Measurements from ENCODE around the gene SPEG. TPM values are rescaled to one million over a fixed set of nuclear protein-coding genes. Genes with fewer than 3 reads are reported as not detected.

The SPEG gene
- total RNA-seq, 1 experiment from 2014 or later = 2.5 TPM

DNA sequence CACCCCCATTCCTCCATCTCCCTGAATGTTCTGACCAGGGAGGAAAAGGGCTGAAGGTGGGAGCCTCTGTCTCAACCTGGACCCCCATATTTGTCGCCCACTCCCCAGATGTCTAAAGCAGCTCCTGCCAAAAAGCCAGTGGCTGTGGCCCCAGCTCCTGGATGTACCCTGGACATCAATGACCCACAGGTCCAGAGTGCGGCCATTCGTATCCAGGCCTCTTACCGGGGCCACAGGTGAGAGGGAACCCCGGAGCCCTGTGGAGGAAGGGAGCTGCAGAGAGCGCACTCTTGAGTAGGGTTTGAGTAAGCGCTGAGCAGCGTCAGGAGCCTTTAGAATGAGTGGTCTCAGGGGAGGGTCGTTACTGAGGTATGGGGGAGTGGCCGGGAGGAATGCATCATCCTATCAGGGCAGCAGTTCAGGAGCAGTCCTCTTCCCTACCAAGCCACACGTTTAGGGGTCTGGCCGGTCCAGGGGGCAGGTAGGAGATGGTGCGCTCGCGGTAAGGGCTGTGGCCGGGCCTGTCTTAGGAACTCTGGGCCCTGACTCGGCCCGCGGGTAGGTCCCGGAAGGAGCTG is 61.7 kb downstream of the SPEG start:
- DNase-seq (ENCODE audit: low spot score) = no peak

DNA sequence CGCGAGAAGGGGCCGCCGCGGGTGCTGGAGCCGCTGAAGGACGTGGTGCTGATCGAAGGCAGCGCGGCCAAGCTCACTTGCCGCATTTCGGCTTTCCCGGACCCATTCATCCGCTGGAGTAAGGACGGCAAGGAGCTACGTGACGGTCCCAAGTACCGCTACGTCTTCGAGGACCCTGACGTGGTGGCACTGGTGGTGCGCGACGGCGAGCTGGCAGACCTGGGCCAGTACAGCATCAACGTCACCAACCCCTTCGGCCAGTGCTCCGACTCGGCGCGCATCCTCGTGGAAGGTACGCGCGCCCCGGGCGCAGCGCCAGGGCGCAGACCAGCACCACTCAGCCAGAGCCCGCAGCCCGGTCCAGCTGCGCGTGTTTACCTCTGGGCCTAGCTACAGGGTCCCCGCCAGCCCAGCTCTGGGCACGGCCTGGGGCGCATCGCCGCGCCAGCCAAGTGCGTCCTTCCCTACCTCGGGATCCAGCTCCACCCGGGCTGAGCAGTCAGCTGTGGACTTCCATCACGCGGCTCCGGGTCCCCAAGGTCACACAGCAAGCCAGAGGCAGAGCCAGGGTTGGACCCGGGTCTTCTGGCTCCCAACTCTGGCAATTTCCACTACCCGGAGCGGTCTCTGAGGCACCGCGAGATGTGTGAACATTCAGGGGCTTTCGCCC is 62.3 kb downstream of the SPEG start:
- no peak for DNase-seq (ENCODE audit: low spot score)

DNA sequence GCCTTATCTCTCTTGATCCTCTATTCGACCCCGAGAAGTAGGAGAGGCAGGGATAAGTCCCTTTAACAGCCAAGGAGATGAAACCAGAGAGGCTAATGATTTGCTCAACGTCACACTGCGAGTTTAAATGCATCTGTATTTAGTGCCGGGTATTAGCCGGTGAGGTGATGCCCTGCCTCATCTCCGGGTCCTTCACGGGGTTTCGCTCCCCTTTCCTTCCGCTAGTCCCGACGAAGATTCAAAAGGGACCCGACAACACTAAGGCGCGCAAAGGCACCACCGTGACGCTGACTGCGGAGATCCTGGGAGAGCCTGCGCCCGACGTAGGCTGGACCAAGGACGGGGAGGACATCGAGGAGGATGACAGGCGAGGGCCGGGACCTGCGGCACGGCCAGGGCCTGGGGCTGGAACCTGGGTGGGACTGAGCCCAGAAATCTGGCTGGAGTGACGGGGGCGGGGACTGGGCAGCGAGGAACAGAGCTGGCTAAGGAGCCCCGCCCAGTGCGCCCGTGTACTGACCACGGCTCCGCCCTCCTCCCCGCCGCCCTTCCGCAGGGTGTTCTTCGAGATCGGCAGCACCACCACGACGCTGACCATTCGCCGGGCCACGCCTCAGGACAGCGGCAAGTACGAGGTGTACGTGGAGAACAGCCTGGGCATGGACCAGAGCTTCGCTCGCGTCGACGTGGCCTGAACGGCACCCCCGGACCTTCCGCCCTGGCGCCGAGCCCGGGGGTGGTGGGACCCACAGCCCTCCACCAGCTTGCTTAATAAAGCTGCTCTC is 63.0 kb downstream of the SPEG start:
- peak; percentile 72 for DNase-seq (ENCODE audit: low spot score)

DNA sequence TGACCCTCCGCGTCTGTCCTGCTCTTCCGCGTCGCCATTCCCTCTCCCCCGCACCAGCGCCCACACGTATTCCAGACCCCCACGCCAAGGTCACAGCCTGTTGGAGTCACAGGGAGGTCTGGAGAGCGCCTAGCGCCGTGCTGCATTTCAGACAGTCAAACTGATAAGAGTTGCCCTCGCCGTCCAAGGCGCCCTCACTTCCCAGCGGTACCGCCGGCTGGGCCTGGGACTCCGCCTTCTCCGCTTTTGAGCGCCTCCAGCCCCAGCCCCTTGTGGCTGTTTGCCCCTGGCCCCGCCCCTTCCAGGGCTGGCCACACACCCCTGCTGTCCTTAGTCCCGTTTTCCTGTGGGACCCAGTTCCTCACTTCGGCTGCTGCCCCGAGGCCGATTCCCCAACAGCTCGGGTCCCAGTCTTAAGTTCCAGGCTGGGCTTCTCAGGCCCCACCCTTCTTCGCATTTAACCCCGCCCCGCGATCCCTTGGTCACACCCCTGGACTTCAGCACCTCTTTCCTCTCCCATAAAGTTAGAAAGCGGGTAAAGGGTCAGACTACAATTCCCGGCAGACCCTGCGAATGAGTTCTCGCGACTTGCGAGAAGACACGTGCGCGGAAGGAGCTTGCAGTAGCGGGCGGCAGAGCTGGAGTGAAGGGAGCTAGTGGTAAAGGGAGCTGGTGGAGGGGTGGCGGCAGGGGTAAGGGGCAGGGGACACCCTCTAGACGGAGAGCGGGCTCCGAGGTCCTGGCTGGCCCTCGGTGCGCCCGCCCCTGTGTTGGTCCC is 63.8 kb downstream of the SPEG start, which contains the start of gene GMPPA:
GMPPA (plus strand) TSS at position 612 of the 778 bp plus-strand sequence. CDS start 1,085 bp downstream, outside the sequence.
- DNase-seq (ENCODE audit: low spot score) = peak; percentile 97

DNA sequence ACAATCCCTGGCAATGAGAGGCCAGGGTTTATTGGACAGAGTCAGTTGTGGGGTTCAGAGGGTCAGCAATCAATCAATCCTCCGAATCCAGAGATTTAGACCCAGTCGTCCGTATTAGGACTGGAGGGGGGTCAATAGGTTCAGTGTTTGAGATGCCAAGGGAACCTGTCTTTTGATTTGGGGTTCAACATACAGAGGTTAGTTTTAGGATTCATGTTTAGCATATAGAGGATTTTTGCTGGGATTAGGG is 64.3 kb downstream of the SPEG start:
- no peak for DNase-seq (ENCODE audit: low spot score)

DNA sequence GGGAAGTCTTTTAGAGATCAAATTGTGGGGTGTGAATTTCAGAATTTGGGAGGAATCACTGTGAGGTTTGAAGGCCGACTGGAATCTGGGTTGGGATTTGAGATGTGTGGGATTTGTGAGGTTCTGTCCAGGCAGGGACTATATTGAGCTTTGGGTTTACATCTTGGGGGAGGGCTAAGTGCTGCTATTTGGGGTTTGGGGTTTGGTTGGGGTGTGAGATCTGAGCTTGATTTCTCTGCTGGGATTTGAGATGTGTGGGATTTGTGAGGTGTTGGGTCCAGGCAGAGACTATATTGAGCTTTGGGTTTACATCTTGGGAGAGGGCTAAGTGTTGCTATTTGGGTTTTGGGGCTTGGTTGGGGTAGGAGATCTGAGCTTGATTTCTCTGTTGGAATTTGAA is 64.9 kb downstream of the SPEG start:
- DNase-seq (ENCODE audit: low spot score) = no peak

DNA sequence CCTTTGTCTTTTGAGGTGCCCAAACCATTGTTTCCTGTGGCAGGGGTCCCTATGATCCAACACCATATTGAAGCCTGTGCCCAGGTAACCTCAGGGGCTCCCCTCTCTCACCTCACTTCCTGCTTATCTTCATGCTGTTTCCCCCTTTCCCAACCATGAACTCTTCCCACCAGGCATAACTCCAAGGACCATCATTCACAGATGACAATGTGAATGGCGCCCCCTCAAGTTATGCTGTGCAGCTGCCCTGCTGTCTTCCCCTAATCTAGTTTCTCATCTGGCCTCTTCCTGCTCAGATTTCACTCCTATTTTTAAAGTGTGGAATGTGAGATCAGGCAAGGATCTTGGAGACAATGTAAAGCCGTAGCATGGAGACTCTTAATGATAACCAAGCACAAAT is 65.5 kb downstream of the SPEG start:
- peak; percentile 21 for DNase-seq (ENCODE audit: low spot score)

DNA sequence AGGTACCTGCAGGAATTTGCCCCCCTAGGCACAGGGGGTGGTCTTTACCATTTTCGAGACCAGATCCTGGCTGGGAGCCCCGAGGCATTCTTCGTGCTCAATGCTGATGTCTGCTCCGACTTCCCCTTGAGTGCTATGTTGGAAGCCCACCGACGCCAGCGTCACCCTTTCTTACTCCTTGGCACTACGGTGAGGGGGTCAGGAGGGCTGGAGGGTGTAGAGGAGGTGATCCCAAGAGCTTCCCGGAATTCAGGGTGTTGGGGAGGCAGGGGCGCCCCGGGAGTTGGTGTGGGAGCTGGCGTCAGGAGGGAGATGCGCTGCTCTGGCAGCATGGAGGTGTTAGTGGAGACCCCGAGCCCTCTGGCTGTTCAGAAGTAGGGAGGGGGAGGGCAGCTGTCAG is 67.2 kb downstream of the SPEG start:
- no peak for DNase-seq (ENCODE audit: low spot score)

DNA sequence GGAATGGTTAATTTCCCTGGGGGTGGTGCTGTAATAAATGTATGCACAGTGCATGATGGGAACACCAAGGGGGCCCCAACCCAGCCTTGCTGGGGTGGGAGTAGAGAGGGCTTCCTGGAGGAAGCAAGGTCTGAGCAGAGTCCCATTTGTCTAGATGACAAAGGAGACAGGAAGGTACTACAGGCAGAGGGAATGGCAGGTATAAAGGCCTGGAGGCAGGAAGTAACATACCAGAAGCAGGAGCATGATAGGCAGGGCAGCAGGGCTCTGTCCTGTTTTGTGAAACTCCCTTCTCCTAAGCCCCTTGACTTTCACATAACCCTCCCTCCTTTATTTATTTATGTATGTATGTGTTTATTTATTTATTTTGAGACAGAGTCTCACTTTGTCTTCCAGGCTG is 68.0 kb downstream of the SPEG start:
- DNase-seq (ENCODE audit: low spot score) = no peak

DNA sequence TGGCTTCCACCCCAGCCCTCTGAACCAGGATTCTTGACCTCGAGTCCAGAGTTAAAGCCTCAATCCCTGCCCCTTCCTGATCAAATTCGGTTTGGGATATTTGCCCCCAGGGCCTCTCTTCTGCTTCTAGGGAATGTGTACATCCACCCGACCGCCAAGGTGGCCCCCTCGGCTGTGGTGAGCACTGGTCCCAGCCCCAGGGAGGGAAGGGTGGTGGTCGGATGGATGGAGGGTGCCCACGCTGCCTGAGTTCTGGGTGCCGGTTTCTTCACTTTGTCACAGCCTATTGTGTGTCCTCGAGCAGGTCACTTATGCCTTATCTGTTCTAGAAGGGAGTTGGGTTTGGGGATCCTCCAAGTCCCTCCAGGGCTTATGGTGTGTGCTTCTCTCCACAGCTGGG is 70.9 kb downstream of the SPEG start:
- no peak for DNase-seq (ENCODE audit: low spot score)

DNA sequence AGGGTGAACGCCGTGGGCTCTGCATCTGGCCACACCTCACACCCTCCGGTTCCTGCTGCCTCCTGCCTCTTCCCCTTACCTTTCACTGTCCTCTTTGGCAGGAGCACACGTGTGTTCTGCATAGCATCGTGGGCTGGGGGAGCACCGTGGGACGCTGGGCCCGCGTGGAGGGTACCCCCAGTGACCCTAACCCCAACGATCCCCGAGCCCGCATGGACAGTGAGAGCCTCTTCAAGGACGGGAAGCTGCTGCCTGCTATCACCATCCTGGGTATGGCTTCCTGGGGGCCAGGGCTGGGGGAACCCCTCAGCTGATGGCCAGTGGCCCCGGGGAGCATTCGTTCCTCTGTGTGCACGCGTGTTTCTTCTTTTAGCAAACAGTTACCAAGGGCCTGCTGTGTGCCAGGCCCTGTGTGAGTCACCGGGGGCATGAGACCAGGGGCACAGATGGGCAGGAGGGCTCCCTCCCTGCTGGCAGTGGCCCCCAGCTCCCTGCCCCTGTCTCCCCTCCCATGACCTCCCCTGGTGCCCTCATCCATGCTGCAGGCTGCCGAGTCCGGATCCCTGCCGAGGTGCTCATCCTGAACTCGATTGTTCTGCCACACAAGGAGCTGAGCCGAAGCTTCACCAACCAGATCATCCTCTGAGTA is 71.6 kb downstream of the SPEG start:
- no peak for DNase-seq (ENCODE audit: low spot score)

DNA sequence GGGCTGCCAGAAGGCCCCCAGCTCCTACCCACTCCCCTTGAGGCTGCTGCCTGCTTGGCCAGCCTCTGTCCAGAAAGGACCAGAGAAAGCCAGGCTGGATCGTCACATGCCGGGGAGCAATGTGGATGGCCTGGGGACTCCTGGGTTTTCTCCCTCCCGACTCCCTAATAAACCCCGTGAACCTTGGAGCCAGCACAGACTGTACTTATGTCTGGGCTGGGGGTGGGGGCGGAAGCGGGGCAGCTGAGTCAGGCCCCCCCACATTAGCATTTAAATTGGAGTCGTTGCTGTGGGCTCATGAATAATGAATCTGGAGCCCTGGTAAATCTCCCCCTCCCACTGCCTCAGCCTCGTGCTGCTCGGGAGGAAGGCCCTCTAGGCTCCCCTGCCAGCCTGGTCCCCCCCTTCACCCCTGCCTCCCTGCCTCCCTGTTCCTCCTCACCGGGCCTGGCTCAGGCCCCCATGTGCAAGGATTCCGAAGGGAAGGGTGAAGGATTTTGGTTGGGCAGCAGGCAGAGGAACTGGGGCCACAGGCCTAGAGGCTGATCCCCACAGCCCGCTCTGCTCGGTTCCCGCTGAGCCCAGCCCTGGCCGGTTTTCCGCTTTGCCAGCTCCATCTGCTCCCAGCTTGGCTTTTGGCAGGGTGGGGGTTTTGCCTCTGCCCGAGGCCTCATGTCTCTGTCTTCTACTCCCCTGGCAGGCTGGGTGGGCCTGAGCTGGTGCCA is 72.3 kb downstream of the SPEG start:
- DNase-seq (ENCODE audit: low spot score) = no peak

DNA sequence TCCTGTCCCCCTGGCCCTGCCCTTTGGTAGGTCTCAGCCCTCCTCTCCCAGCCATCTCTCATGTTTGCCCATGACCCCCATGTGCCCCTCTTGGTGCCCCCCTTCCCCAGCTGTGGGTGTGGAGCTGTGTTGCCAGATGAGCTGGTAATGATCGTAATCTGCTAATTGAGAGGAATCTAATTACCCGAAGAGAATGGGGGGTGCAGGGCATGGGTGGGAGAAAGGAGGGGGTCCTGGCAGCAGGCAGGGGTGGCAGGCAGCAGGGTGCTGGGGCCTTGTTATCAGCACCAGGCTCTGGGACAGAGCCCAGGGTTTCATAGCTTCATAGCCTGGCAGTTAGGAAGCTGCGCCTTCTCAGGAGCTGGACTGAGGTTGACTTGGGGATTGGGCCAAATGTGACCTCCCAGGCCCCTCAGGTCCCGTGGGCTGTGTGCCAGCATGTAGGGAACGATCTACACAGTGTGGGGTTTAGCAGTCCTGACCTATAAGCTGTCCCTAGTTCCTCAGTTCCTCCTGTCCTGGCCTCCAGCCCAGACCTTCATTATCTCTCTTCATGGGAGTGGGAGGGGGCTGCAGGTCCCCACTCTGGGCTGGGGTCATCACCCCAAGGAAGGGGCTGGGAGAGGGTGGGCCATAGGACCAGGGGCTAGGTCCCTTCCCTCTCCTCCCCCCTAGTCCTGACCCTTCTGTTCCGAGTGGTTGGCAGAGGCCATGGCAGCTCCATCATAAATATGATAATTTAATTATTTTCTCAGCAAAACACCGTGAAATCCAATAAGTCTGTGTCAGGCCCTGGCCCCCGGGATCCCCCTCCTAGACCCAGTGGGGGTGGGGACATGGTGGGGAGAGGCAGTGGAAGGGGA is 73.2 kb downstream of the SPEG start:
- DNase-seq (ENCODE audit: low spot score) = no peak

DNA sequence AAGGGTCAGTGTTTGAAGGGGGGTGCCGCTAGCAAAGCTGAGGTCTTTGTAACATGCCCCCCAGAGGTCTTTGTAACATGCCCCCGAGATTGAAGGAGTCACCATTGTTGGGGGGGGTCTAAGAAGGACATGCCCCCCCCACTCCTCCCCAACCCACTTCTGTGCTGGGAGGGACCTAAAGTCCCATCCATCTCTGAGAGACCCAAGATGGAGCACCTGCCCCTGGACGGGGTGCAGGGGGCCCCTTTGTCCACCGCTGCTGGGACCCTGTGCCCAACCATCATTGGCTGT is 73.7 kb downstream of the SPEG start:
- no peak for DNase-seq (ENCODE audit: low spot score)

DNA sequence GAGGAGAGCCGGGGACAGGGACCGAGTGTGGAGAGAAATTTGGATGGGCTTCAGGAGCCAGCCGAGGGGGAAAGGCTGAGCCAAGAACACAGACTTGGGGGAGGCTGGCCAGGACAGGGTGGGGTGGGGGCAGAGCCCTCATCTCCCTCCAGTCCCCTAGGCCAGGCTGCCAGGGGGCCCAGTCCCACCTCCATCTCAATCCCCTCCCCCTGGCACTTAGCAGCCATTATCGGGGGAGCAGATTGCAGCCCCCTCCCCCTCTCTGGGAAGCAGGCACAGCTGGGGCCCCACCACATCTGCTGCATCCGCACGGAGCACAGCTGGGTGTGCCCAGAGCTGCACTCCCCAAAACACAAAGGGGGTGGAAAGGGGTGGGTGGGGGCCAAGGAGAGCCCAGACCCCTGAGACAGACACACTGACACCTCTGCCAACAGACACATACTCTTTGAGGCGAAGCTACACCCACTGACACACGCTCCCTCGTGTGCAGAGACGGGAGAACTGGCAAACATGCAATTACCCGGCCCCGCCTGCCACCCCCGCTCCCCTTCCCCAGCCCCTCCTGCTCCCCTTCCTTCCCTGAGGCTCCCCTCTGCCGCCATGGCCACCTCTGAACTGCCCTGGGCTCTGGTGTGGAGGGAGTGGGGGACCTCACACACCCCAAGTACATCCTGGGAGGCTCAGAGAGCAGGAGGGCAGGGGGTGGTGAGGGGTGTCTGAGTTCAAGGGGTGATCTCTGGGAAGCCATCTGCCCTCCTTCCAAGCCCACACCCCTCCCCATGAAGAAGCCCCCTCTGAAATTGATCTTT is 74.5 kb downstream of the SPEG start:
- no peak for DNase-seq (ENCODE audit: low spot score)

DNA sequence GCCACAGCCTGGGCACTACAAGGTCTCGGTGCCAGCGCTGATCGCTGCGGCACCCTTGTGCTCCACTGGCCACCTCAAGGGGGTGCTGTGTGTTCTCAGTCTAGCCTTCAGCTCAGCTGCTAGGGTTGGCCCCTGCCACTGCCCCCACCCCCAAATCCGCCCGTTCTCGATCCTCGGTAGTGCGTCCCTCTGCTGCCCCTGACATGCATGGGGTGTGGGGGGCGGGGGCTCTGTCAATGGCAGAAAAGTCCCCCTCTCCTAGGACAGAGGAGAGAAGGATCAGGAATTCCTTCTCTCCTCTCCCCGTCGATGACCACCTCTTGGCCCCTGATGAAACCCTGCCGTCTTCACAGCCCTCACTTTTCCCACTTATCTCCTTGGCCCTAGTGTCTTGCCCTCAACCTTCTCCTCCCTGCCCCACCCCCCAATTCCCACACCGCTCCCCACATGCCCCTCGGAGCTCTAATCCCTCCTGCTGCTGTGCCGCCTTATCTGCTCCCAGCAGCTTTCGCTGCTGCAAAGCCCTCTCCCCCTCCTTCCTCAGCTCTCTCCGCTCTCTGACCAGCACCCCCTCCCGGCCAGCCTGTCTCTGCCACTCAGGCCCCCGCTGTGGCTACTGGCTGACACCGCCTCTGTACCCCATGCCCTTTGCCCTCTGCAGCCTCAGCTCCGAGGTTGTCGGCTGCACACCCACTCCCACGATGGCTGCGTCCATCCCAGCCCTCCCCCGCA is 75.3 kb downstream of the SPEG start:
- DNase-seq (ENCODE audit: low spot score) = peak; percentile 31

DNA sequence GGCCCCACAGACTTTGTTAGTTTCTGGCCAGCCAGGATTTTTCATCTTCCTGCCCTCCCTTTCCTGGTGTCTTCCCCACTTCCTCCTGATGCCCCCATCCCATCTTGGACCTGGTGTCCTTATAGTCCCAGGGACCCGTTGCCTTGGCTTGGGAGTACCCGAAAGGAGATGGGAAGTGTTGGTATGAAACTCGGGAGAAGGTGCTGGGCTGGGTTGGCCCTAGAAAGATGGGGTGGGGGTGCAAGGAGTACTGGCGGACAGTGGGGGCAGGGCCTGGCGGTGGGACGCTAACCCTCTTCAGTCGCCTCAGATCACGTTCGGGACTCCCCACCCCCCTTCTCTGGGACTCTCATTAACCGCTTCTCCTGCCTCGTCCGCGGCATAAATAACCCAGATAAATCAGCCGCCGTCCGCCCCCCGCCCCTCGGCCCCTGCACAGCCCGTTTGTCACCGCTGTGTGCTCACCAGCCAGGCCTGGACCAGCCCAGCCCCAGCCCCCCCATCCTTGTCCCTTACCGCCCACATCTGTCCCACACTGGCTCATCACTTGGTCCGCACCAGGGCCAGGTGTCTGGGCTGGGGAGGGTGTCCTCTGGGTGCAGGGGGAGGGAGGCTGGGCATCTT is 76.0 kb downstream of the SPEG start:
- DNase-seq (ENCODE audit: low spot score) = no peak

DNA sequence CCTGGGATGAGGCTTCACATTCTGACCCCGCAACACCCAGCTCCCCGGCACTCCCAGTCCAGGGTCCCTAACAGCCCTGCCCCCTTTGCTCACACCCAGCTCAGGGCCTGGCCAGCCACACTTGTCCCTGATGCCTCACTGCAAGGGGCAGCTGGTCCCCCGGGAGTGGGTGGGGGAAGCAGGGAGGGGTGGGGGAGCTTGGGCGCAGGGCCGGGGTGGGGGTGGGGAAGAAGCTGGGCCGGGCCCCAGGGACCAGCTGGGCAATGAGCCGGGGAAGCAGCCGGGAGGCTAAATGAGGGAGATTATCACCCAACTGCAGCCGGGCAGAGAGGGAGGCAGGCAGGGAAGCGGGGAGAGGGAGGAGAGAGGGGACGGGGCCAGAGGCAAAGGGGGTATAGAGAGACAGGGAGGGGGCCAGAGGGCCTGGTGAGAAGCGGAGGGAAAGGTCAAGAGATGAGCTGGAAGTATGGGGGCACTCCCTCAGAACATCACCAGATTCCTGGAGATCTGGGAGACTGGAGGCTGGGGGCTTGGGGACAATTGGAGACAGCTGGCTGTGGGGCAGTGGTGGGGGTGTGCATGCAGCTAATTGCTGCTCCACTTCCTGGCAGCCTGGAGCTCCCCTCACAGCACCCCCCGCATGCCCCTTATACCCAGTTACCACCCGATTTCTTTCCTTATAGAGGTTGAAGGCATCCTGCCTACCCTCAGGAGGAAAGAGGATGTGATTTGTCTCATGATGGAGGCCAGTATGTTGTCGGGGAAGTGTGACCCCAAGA is 77.1 kb downstream of the SPEG start:
- DNase-seq (ENCODE audit: low spot score) = no peak

Measured in H4 (cell line).